ENCODE data around the gene CLIC5.

CLIC5 gene

GRCh38 chr6:46032110-46032998 lies 16.7 kb upstream of the CLIC5 start:
- DNase-seq = no peak

GRCh38 chr6:46029602-46030001 lies 13.9 kb upstream of the CLIC5 start:
- DNase-seq = no peak

GRCh38 chr6:46026307-46026706 lies 10.6 kb upstream of the CLIC5 start:
- DNase-seq = no peak

- DNase-seq = no peak
Observed at GRCh38 chr6:46025573-46025972, 9.9 kb upstream of the CLIC5 start.

GRCh38 chr6:46024124-46024769 lies 8.6 kb upstream of the CLIC5 start:
- DNase-seq = no peak

GRCh38 chr6:46023216-46023915 lies 7.7 kb upstream of the CLIC5 start:
- DNase-seq = no peak

- DNase-seq = no peak
Observed at GRCh38 chr6:46022106-46022948, 6.7 kb upstream of the CLIC5 start.

GRCh38 chr6:46017726-46018125 lies 2.1 kb upstream of the CLIC5 start:
- DNase-seq = no peak

- DNase-seq = no peak
Observed at GRCh38 chr6:46016063-46016608, 476 bp upstream of the CLIC5 start.

- no peak for DNase-seq
Observed at GRCh38 chr6:46014511-46015118, 1.0 kb downstream of the CLIC5 start.

GRCh38 chr6:46014046-46014445 lies 1.6 kb downstream of the CLIC5 start:
- DNase-seq = no peak

- DNase-seq = no peak
Observed at GRCh38 chr6:46013639-46014038, 2.0 kb downstream of the CLIC5 start.

- no peak for DNase-seq
Observed at GRCh38 chr6:46012834-46013233, 2.8 kb downstream of the CLIC5 start.

- no peak for DNase-seq
Observed at GRCh38 chr6:46011188-46012085, 4.2 kb downstream of the CLIC5 start.

- no peak for DNase-seq
Observed at GRCh38 chr6:46010771-46011170, 4.9 kb downstream of the CLIC5 start.

GRCh38 chr6:46010270-46010669 lies 5.4 kb downstream of the CLIC5 start:
- no peak for DNase-seq

- no peak for DNase-seq
Observed at GRCh38 chr6:46002264-46002663, 13.4 kb downstream of the CLIC5 start.

GRCh38 chr6:46000905-46001304 lies 14.8 kb downstream of the CLIC5 start:
- no peak for DNase-seq

GRCh38 chr6:45998524-45998923 lies 17.1 kb downstream of the CLIC5 start:
- DNase-seq = no peak

- DNase-seq = no peak
Observed at GRCh38 chr6:45997875-45998506, 17.7 kb downstream of the CLIC5 start.

Data from NCI-H1105 treated with DMSO at 0.1 percent for 48 hours (cell line).